ENCODE results near the gene RETREG1.
"Not testable (repeated sequence)": the region's sequence is repeated elsewhere in the genome, so short reads cannot be mapped to it uniquely, and the experiment has no call there.

Gene RETREG1

DNA sequence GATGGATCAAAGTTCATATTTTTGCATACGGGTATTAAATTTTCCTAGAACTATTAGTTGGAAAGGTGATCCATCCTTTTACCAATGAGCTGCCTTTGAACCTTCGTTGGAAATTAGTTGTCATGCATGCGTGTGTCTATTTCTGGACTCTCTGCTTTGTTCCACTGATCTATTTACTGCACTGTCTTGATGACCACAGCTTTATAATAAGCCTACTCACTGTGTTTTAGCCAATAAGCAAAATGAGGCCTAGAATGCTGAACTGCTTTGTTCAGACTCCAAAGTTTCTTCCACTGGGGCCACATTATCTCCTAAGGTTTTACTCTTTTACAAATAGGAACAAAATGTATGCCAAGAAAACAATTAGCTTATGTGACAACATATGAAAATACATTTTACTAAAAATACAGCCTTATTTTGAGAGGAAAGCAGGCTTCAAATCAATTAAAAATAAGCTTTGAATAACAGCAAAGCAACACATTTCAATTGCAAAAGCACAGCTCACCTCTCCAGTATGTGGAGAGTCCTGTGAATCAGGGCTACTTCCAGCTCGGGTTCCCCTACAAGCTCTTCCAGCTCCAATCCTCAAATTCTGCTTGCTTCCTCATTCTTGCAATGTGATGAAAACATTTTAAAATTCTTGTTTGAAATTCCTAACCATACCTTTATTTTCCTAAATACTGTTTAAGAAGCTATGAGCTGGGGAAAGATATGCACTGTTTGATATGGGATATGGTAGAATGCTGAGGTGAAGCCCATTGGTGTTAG lies 72.0 kb downstream of the RETREG1 start:
- TF ChIP-seq POLR2AphosphoS5 (IDR thresholded peaks at IDR 0.05; ENCODE audit: low read depth) (no peak), GABPA (IDR thresholded peaks at IDR 0.05; ENCODE audit: low read depth) (no peak), SPI1 (IDR thresholded peaks at IDR 0.05; ENCODE audit: borderline replicate concordance, low read depth) (no peak)
- TF ChIP-seq, protein P1, sequence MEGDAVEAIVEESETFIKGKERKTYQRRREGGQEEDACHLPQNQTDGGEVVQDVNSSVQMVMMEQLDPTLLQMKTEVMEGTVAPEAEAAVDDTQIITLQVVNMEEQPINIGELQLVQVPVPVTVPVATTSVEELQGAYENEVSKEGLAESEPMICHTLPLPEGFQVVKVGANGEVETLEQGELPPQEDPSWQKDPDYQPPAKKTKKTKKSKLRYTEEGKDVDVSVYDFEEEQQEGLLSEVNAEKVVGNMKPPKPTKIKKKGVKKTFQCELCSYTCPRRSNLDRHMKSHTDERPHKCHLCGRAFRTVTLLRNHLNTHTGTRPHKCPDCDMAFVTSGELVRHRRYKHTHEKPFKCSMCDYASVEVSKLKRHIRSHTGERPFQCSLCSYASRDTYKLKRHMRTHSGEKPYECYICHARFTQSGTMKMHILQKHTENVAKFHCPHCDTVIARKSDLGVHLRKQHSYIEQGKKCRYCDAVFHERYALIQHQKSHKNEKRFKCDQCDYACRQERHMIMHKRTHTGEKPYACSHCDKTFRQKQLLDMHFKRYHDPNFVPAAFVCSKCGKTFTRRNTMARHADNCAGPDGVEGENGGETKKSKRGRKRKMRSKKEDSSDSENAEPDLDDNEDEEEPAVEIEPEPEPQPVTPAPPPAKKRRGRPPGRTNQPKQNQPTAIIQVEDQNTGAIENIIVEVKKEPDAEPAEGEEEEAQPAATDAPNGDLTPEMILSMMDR (IDR thresholded peaks at IDR 0.05; ENCODE audit: insufficient read depth, low read length) = no peak
- TF ChIP-seq, protein P2, sequence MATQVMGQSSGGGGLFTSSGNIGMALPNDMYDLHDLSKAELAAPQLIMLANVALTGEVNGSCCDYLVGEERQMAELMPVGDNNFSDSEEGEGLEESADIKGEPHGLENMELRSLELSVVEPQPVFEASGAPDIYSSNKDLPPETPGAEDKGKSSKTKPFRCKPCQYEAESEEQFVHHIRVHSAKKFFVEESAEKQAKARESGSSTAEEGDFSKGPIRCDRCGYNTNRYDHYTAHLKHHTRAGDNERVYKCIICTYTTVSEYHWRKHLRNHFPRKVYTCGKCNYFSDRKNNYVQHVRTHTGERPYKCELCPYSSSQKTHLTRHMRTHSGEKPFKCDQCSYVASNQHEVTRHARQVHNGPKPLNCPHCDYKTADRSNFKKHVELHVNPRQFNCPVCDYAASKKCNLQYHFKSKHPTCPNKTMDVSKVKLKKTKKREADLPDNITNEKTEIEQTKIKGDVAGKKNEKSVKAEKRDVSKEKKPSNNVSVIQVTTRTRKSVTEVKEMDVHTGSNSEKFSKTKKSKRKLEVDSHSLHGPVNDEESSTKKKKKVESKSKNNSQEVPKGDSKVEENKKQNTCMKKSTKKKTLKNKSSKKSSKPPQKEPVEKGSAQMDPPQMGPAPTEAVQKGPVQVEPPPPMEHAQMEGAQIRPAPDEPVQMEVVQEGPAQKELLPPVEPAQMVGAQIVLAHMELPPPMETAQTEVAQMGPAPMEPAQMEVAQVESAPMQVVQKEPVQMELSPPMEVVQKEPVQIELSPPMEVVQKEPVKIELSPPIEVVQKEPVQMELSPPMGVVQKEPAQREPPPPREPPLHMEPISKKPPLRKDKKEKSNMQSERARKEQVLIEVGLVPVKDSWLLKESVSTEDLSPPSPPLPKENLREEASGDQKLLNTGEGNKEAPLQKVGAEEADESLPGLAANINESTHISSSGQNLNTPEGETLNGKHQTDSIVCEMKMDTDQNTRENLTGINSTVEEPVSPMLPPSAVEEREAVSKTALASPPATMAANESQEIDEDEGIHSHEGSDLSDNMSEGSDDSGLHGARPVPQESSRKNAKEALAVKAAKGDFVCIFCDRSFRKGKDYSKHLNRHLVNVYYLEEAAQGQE (IDR thresholded peaks at IDR 0.05; ENCODE audit: insufficient replicate concordance, low read depth) = no peak
- Histone ChIP-seq H3K4me3 (replicated peaks; ENCODE audit: insufficient read depth, low read length) (no peak overlapping the region), H3K27me3 (ENCODE audit: insufficient read depth, poor library complexity, severe bottlenecking) (peaks cover 3% of the 10 kb centered on the region), H3K27ac (replicated peaks) (no peak overlapping the region)
- DNase-seq (ENCODE audit: low read depth in 1 of 2, low spot score in 1 of 2) = no peak

DNA sequence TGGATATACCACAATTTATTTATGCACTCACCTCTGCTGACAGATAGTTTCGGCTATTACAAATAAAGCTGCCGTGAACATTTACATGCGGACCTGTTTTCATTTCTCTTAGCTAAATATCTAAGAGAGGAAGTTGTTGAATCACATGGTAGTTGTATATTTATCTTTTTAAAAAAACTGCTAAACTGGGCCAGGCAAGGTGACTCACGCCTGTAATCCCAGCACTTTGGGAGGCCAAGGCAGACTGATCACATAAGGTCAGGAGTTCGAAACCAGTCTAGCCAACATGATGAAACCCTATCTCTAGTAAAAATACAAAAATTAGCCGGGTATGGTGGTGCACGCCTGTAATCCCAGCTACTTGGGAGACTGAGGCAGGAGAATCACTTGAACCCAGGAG lies 73.6 kb downstream of the RETREG1 start:
- H3K27ac ChIP-seq (replicated peaks); H3K27me3 ChIP-seq (ENCODE audit: insufficient read depth, poor library complexity, severe bottlenecking): not testable (repeated sequence)

DNA sequence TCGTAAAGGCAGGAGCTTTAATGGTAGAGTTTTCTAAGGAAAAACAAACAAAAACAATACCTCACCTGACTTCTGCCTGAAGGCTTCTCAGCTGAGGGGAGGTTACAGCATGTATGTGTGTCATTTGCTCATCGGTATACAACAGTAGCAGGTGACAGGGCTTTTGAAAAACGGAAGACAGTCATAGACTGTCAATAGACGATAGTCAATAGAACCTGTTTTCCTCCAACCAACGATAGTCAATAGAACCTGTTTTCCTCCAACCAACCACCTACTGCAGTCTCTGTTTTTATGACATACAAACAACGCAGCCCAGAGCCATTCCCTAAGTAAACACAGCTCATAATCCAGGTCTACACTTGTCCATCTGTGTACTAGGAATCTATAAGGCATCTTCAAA lies 74.6 kb downstream of the RETREG1 start:
- Histone ChIP-seq H3K27ac (replicated peaks) (no peak overlapping the region), H3K27me3 (ENCODE audit: insufficient read depth, poor library complexity, severe bottlenecking) (peaks cover 3% of the 10 kb centered on the region), H3K4me3 (replicated peaks; ENCODE audit: insufficient read depth, low read length) (no peak overlapping the region)
- TF ChIP-seq GABPA (IDR thresholded peaks at IDR 0.05; ENCODE audit: low read depth) (no peak), SPI1 (IDR thresholded peaks at IDR 0.05; ENCODE audit: borderline replicate concordance, low read depth) (no peak), POLR2AphosphoS5 (IDR thresholded peaks at IDR 0.05; ENCODE audit: low read depth) (no peak)
- TF ChIP-seq, protein P1 (IDR thresholded peaks at IDR 0.05; ENCODE audit: insufficient read depth, low read length) = no peak
- TF ChIP-seq, protein P2 (IDR thresholded peaks at IDR 0.05; ENCODE audit: insufficient replicate concordance, low read depth) = no peak
- DNase-seq (ENCODE audit: low read depth in 1 of 2, low spot score in 1 of 2) = no peak

More for the DNA sequence above, 73.6 kb downstream of the RETREG1 start:
- not testable (repeated sequence) for H3K4me3 ChIP-seq (replicated peaks; ENCODE audit: insufficient read depth, low read length); DNase-seq (ENCODE audit: low read depth in 1 of 2, low spot score in 1 of 2)

DNA sequence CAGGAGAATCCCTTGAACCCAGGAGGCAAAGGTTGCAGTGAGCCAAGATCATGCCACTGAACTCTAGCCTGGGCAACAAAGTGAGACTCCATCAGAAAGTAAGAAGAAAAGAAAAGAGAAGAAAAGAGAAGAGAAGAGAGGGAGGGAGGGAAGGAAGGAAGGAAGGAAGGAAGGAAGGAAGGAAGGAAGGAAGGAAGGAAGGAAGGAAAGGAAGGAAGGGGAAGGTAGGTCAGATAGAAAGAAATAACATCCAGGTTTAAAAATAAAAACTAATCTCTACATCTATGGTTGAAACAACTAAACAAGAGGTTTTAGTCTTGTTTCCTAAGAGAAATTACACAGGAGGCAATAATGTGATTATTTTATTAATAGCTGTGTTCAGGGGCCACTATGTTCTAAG lies 75.2 kb downstream of the RETREG1 start:
- not testable (repeated sequence) for H3K27me3 ChIP-seq (ENCODE audit: insufficient read depth, poor library complexity, severe bottlenecking); H3K4me3 ChIP-seq (replicated peaks; ENCODE audit: insufficient read depth, low read length); H3K27ac ChIP-seq (replicated peaks); DNase-seq (ENCODE audit: low read depth in 1 of 2, low spot score in 1 of 2)

DNA sequence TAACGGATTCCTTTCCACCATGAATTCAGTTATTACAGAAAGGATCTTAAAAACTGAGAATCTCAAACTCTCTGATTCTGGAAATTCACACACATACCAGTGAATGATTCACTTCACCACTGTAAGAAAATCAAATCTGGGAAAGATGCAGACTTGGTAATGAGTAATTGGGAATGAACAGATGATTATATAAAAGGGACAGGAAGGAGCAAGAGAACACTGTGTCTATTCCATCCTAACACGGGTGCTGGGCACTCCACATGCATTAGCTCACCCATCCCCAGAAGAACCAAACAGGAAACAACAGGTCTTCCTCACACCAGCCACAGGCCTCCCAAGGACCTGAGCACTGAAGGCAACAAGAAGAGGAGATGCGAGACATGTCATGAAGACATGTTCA lies 76.4 kb downstream of the RETREG1 start:
- no peak overlapping the region for H3K27ac ChIP-seq (replicated peaks)
- no peak overlapping the region for H3K4me3 ChIP-seq (replicated peaks; ENCODE audit: insufficient read depth, low read length)
- H3K27me3 ChIP-seq (ENCODE audit: insufficient read depth, poor library complexity, severe bottlenecking) = peaks cover 3% of the 10 kb centered on the region
- no peak for DNase-seq (ENCODE audit: low read depth in 1 of 2, low spot score in 1 of 2)
- TF ChIP-seq, protein P2 (IDR thresholded peaks at IDR 0.05; ENCODE audit: insufficient replicate concordance, low read depth) = no peak
- TF ChIP-seq GABPA (IDR thresholded peaks at IDR 0.05; ENCODE audit: low read depth) (no peak), SPI1 (IDR thresholded peaks at IDR 0.05; ENCODE audit: borderline replicate concordance, low read depth) (no peak), POLR2AphosphoS5 (IDR thresholded peaks at IDR 0.05; ENCODE audit: low read depth) (no peak)
- TF ChIP-seq, protein P1 (IDR thresholded peaks at IDR 0.05; ENCODE audit: insufficient read depth, low read length) = no peak

Data from HL-60 (cell line).